Measurements from ENCODE around the gene DHODH. TPM values are rescaled to one million over a fixed set of nuclear protein-coding genes. Genes with fewer than 3 reads are reported as not detected.
A peak's percentile ranks its signal among the peaks of the same experiment; 100 is the strongest.

DHODH gene
- total and polyA plus RNA-seq, 2 of the 13 experiments (the other 11 are each of a cell fraction or from before 2014, with no cell fraction given): 10.7 to 16.4 TPM

- no peak for TF ChIP-seq ZNF18 (CRISPR knock-in tag; IDR thresholded peaks at IDR 0.05; ENCODE audit: insufficient replicate concordance)
- TF ChIP-seq ZNF296 (CRISPR knock-in tag; conservative IDR thresholded peaks at IDR 0.05): no peak
- 0 out of 2 replicates have a peak, but pooled peaks have one; percentile 20 for TF ChIP-seq ZNF33A (CRISPR knock-in tag; IDR thresholded peaks at IDR 0.05; ENCODE audit: borderline replicate concordance)
- no peak for TF ChIP-seq MED8 (CRISPR knock-in tag; IDR thresholded peaks at IDR 0.05; ENCODE audit: insufficient replicate concordance)
- TF ChIP-seq SOX5 (CRISPR knock-in tag; IDR thresholded peaks at IDR 0.05; ENCODE audit: borderline replicate concordance): no peak; the same call in 1 of the 2 replicates
- TF ChIP-seq THAP8 (CRISPR knock-in tag; IDR thresholded peaks at IDR 0.05; ENCODE audit: borderline replicate concordance): 0 out of 2 replicates have a peak, but pooled peaks have one; percentile 19
- TF ChIP-seq ZNF784 (CRISPR knock-in tag; IDR thresholded peaks at IDR 0.05; ENCODE audit: borderline replicate concordance): no peak
- TF ChIP-seq ZNF552 (CRISPR knock-in tag; IDR thresholded peaks at IDR 0.05; ENCODE audit: borderline replicate concordance): no peak
- TF ChIP-seq ZNF260 (CRISPR knock-in tag; IDR thresholded peaks at IDR 0.05; ENCODE audit: borderline replicate concordance, low read depth): no peak
- TF ChIP-seq ZFP36 (IDR thresholded peaks at IDR 0.05; ENCODE audit: borderline replicate concordance, low read depth, low read length, partially characterized antibody): peak; percentile 24
- 0 out of 2 replicates have a peak, but pooled peaks have one; percentile 21 for TF ChIP-seq TFE3 (CRISPR knock-in tag; IDR thresholded peaks at IDR 0.05)
- no peak for TF ChIP-seq PLSCR1 (CRISPR knock-in tag; IDR thresholded peaks at IDR 0.05; ENCODE audit: borderline replicate concordance)
- TF ChIP-seq ARID2 (CRISPR knock-in tag; IDR thresholded peaks at IDR 0.05; ENCODE audit: borderline replicate concordance): no peak
- no peak; the same call in 1 of the 2 replicates for TF ChIP-seq KDM5B (CRISPR knock-in tag; IDR thresholded peaks at IDR 0.05; ENCODE audit: borderline replicate concordance)
- no peak for TF ChIP-seq HNRNPUL1 (IDR thresholded peaks at IDR 0.05; ENCODE audit: low read depth, low read length)
- no peak for TF ChIP-seq GLMP (CRISPR knock-in tag; IDR thresholded peaks at IDR 0.05; ENCODE audit: borderline replicate concordance)
- TF ChIP-seq RBM39 (IDR thresholded peaks at IDR 0.05; ENCODE audit: low read depth, low read length, poor library complexity, severe bottlenecking): peak; percentile 93
- no peak for TF ChIP-seq NCOA1 (CRISPR knock-in tag; IDR thresholded peaks at IDR 0.05)
- no peak for TF ChIP-seq NR2F6 (IDR thresholded peaks at IDR 0.05)
- TF ChIP-seq NR2F6 (CRISPR knock-in tag; IDR thresholded peaks at IDR 0.05): peak; percentile 10; the same call in 1 of the 2 replicates
- TF ChIP-seq TAF15 (IDR thresholded peaks at IDR 0.05; ENCODE audit: low read depth, low read length, poor library complexity, severe bottlenecking): peak; percentile 33
- no peak for TF ChIP-seq ZFP62 (CRISPR knock-in tag; IDR thresholded peaks at IDR 0.05)
Measured at GRCh38 chr16:72008424-72009216, at the start of gene DHODH (continued).
